Stimulated activated CD4-positive, alpha-beta T cell treated with anti-CD3 and anti-CD28 coated beads, Interleukin-1b, Interleukin-23, amount 100 ng/mL, for 1 hour (primary cell): ENCODE data around the gene ULBP3.
"Not testable (repeated sequence)": the region's sequence is repeated elsewhere in the genome, so short reads cannot be mapped to it uniquely, and the experiment has no call there.

Experiments used
- DNase-seq, 2 donors: peaks; one replicate each; pipeline ENCODE4 v3.0.0-alpha.2; 2020; ENCODE audit warnings: low read depth in 2 of 2

ULBP3 gene

GRCh38 chr6:150043096-150043495 lies 25.8 kb downstream of the ULBP3 start:
- no peak for DNase-seq

GRCh38 chr6:150038202-150039062 lies 30.5 kb downstream of the ULBP3 start:
- DNase-seq, result no peak

- DNase-seq, result no peak
Observed at GRCh38 chr6:150037526-150038201, 31.3 kb downstream of the ULBP3 start.

- DNase-seq, result no peak
Observed at GRCh38 chr6:150036081-150036480, 32.8 kb downstream of the ULBP3 start.

GRCh38 chr6:150033207-150033771 lies 35.6 kb downstream of the ULBP3 start:
- no peak for DNase-seq

GRCh38 chr6:150032598-150032997 lies 36.3 kb downstream of the ULBP3 start:
- no peak for DNase-seq

GRCh38 chr6:150030611-150031010 lies 38.3 kb downstream of the ULBP3 start:
- no peak for DNase-seq

- DNase-seq, result no peak
Observed at GRCh38 chr6:150029749-150030148, 39.2 kb downstream of the ULBP3 start.

GRCh38 chr6:150029276-150029675 lies 39.6 kb downstream of the ULBP3 start:
- DNase-seq, result no peak

GRCh38 chr6:150028799-150029198 lies 40.1 kb downstream of the ULBP3 start:
- DNase-seq, result no peak

GRCh38 chr6:150027806-150028565 lies 40.9 kb downstream of the ULBP3 start:
- DNase-seq, result no peak

GRCh38 chr6:150026976-150027805 lies 41.7 kb downstream of the ULBP3 start:
- DNase-seq, result no peak

- DNase-seq, result no peak
Observed at GRCh38 chr6:150025201-150025917, 43.6 kb downstream of the ULBP3 start, which contains the start of gene RAET1L. RAET1L (minus strand) TSS chr6:150025532; CDS start chr6:150025471, 61 bp downstream.

- DNase-seq, result no peak
Observed at GRCh38 chr6:150024646-150025155, 44.2 kb downstream of the ULBP3 start.

GRCh38 chr6:150024021-150024420 lies 44.9 kb downstream of the ULBP3 start:
- DNase-seq, result not testable (repeated sequence)

GRCh38 chr6:150021870-150022269 lies 47.1 kb downstream of the ULBP3 start:
- DNase-seq, result not testable (repeated sequence)

- DNase-seq, result no peak
Observed at GRCh38 chr6:150018846-150019580, 49.9 kb downstream of the ULBP3 start.

GRCh38 chr6:150017186-150017521 lies 51.8 kb downstream of the ULBP3 start:
- not testable (repeated sequence) for DNase-seq
